ENCODE measurements around the gene NCOA1.
"Not testable (repeated sequence)": the region's sequence is repeated elsewhere in the genome, so short reads cannot be mapped to it uniquely, and the experiment has no call there.

The NCOA1 gene

GRCh38 chr2:24671230-24671629, 180.2 kb downstream of the NCOA1 start:
- H3K27ac ChIP-seq: no peak overlapping the region
- in situ Hi-C loops (cut with HindIII; ENCODE audit: low pct_ligation_motif_present, low sequenced_read_pairs): no loop called here
- H3K27me3 ChIP-seq (replicated peaks): no peaks in the 10 kb centered on the region
- TF ChIP-seq CTCF (IDR thresholded peaks at IDR 0.05; ENCODE audit: low read depth, low read length, missing control alignments): no peak
- H3K4me3 ChIP-seq (ENCODE audit: low read depth, low read length): no peak overlapping the region
- no peaks in the 10 kb centered on the region for H3K36me3 ChIP-seq (replicated peaks)
- no peak for DNase-seq

GRCh38 chr2:24672589-24672988, 181.5 kb downstream of the NCOA1 start:
- in situ Hi-C loops (cut with HindIII; ENCODE audit: low pct_ligation_motif_present, low sequenced_read_pairs): no loop called here
- Histone ChIP-seq H3K27ac (no peak overlapping the region), H3K27me3 (replicated peaks) (no peaks in the 10 kb centered on the region), H3K4me3 (ENCODE audit: low read depth, low read length) (no peak overlapping the region), H3K36me3 (replicated peaks) (no peaks in the 10 kb centered on the region)
- DNase-seq: no peak
- no peak for TF ChIP-seq CTCF (IDR thresholded peaks at IDR 0.05; ENCODE audit: low read depth, low read length, missing control alignments)

- no peak for TF ChIP-seq CTCF (IDR thresholded peaks at IDR 0.05; ENCODE audit: low read depth, low read length, missing control alignments)
- no peak overlapping the region for H3K27ac ChIP-seq
- no peaks in the 10 kb centered on the region for H3K36me3 ChIP-seq (replicated peaks)
- in situ Hi-C loops (cut with HindIII; ENCODE audit: low pct_ligation_motif_present, low sequenced_read_pairs): no loop called here
- no peaks in the 10 kb centered on the region for H3K27me3 ChIP-seq (replicated peaks)
- no peak for DNase-seq
- no peak overlapping the region for H3K4me3 ChIP-seq (ENCODE audit: low read depth, low read length)
Observed at GRCh38 chr2:24675338-24675737, 184.3 kb downstream of the NCOA1 start.

- no peak overlapping the region for H3K27ac ChIP-seq
- in situ Hi-C loops (cut with HindIII; ENCODE audit: low pct_ligation_motif_present, low sequenced_read_pairs): no loop called here
- no peaks in the 10 kb centered on the region for H3K36me3 ChIP-seq (replicated peaks)
- no peak for DNase-seq
- no peaks in the 10 kb centered on the region for H3K27me3 ChIP-seq (replicated peaks)
- TF ChIP-seq CTCF (IDR thresholded peaks at IDR 0.05; ENCODE audit: low read depth, low read length, missing control alignments): no peak
- H3K4me3 ChIP-seq (ENCODE audit: low read depth, low read length): no peak overlapping the region
Observed at GRCh38 chr2:24676493-24676892, 185.4 kb downstream of the NCOA1 start.

- not testable (repeated sequence) for H3K27me3 ChIP-seq (replicated peaks); H3K36me3 ChIP-seq (replicated peaks)
Observed at GRCh38 chr2:24678066-24678465, 187.0 kb downstream of the NCOA1 start.

GRCh38 chr2:24680196-24680595, 189.1 kb downstream of the NCOA1 start:
- DNase-seq: no peak
- no peak for TF ChIP-seq CTCF (IDR thresholded peaks at IDR 0.05; ENCODE audit: low read depth, low read length, missing control alignments)
- no peak overlapping the region for H3K4me3 ChIP-seq (ENCODE audit: low read depth, low read length)
- H3K27ac ChIP-seq: no peak overlapping the region
- H3K36me3 ChIP-seq (replicated peaks): no peaks in the 10 kb centered on the region
- no peaks in the 10 kb centered on the region for H3K27me3 ChIP-seq (replicated peaks)
- in situ Hi-C loops (cut with HindIII; ENCODE audit: low pct_ligation_motif_present, low sequenced_read_pairs): no loop called here

More at GRCh38 chr2:24678066-24678465, 187.0 kb downstream of the NCOA1 start:
- in situ Hi-C loops (cut with HindIII; ENCODE audit: low pct_ligation_motif_present, low sequenced_read_pairs); DNase-seq; H3K4me3 ChIP-seq (ENCODE audit: low read depth, low read length); H3K27ac ChIP-seq: not testable (repeated sequence)
